ENCODE measurements around the gene SLC27A2.

The SLC27A2 gene

GRCh38 chr15:50281427-50281826 is 99.4 kb downstream of the SLC27A2 start:
- no peak for DNase-seq

Data from stimulated activated CD4-positive, alpha-beta T cell treated with anti-CD3 and anti-CD28 coated beads, Interleukin-4, amount 100 ng/mL, for 1 hour (primary cell).